ENCODE results near the gene SMARCA4.
"Not testable (repeated sequence)": the region's sequence is repeated elsewhere in the genome, so short reads cannot be mapped to it uniquely, and the experiment has no call there.

Gene SMARCA4

GRCh38 chr19:10928563-10929401 lies 32.0 kb upstream of the SMARCA4 start, which contains the start of the genes TIMM29 and YIPF2:
Gene TIMM29, plus strand, starts transcription at chr19:10928811. Its CDS starts 12 bp downstream, at chr19:10928823.
Gene YIPF2, minus strand, starts transcription at chr19:10928639. Its CDS starts 229 bp downstream, at chr19:10928410.
- DNase-seq (ENCODE audit: low read depth, low spot score) = peak; percentile 98

GRCh38 chr19:10929402-10929794 lies 31.4 kb upstream of the SMARCA4 start:
- no peak for DNase-seq (ENCODE audit: low read depth, low spot score)

- no peak for DNase-seq (ENCODE audit: low read depth, low spot score)
These were observed 25.3 kb upstream of the SMARCA4 start for GRCh38 chr19:10935371-10936059.

- peak; percentile 84 for DNase-seq (ENCODE audit: low read depth, low spot score)
These were observed 24.2 kb upstream of the SMARCA4 start for GRCh38 chr19:10936661-10937084.

- not testable (repeated sequence) for DNase-seq (ENCODE audit: low read depth, low spot score)
These were observed 19.2 kb upstream of the SMARCA4 start for GRCh38 chr19:10941649-10942048.

GRCh38 chr19:10943412-10943811 lies 17.4 kb upstream of the SMARCA4 start:
- DNase-seq (ENCODE audit: low read depth, low spot score) = not testable (repeated sequence)

- DNase-seq (ENCODE audit: low read depth, low spot score) = no peak
These were observed 15.6 kb upstream of the SMARCA4 start for GRCh38 chr19:10945264-10945663.

GRCh38 chr19:10946958-10947657 lies 13.7 kb upstream of the SMARCA4 start:
- DNase-seq (ENCODE audit: low read depth, low spot score) = no peak

- DNase-seq (ENCODE audit: low read depth, low spot score) = peak; percentile 63
These were observed 8.0 kb upstream of the SMARCA4 start for GRCh38 chr19:10952809-10953208.

- not testable (repeated sequence) for DNase-seq (ENCODE audit: low read depth, low spot score)
These were observed 1.4 kb upstream of the SMARCA4 start for GRCh38 chr19:10959277-10959968.

- DNase-seq (ENCODE audit: low read depth, low spot score) = peak; percentile 51
These were observed 437 bp downstream of the SMARCA4 start for GRCh38 chr19:10961073-10961860.

- no peak for DNase-seq (ENCODE audit: low read depth, low spot score)
These were observed 2.0 kb downstream of the SMARCA4 start for GRCh38 chr19:10962863-10963262.

- no peak for DNase-seq (ENCODE audit: low read depth, low spot score)
These were observed 3.0 kb downstream of the SMARCA4 start for GRCh38 chr19:10963865-10964264.

- no peak for DNase-seq (ENCODE audit: low read depth, low spot score)
These were observed 4.1 kb downstream of the SMARCA4 start for GRCh38 chr19:10964903-10965302.

- no peak for DNase-seq (ENCODE audit: low read depth, low spot score)
These were observed 4.6 kb downstream of the SMARCA4 start for GRCh38 chr19:10965398-10965797.

- DNase-seq (ENCODE audit: low read depth, low spot score) = no peak
These were observed 6.0 kb downstream of the SMARCA4 start for GRCh38 chr19:10966809-10967208.

- DNase-seq (ENCODE audit: low read depth, low spot score) = no peak
These were observed 7.8 kb downstream of the SMARCA4 start for GRCh38 chr19:10968527-10969135.

GRCh38 chr19:10971107-10971726 lies 10.4 kb downstream of the SMARCA4 start:
- DNase-seq (ENCODE audit: low read depth, low spot score) = no peak

GRCh38 chr19:10975374-10976130 lies 14.7 kb downstream of the SMARCA4 start:
- no peak for DNase-seq (ENCODE audit: low read depth, low spot score)

Measured in ELF-1 (cell line).